Osteocyte (in vitro differentiated cells): ENCODE data around the gene COX7A2. TPM values are rescaled to one million over a fixed set of nuclear protein-coding genes. Genes with fewer than 3 reads are reported as not detected.

ENCODE experiments used
- DNase-seq: peaks from one replicate; pipeline ENCODE4 v3.0.0; 2021; ENCODE audit warnings: mixed read lengths; ENCODE audit not compliant: unreplicated experiment; ENCODE audit errors: extremely low spot score
- H3K27ac Mint-ChIP-seq: one replicate; pipeline ENCODE4 v1.8.0; 2021; ENCODE audit warnings: mild to moderate bottlenecking, mixed read lengths; ENCODE audit not compliant: unreplicated experiment
- H3K27me3 Mint-ChIP-seq: one replicate; pipeline ENCODE4 v1.8.0; 2021; ENCODE audit warnings: mixed read lengths; ENCODE audit not compliant: unreplicated experiment
- H3K36me3 Mint-ChIP-seq: one replicate; pipeline ENCODE4 v1.8.0; 2021; ENCODE audit warnings: mixed read lengths; ENCODE audit not compliant: unreplicated experiment
- H3K4me1 Mint-ChIP-seq: one replicate; pipeline ENCODE4 v1.8.0; 2021; ENCODE audit warnings: mixed read lengths; ENCODE audit not compliant: unreplicated experiment
- H3K4me3 Mint-ChIP-seq: one replicate; pipeline ENCODE4 v1.8.0; 2021; ENCODE audit warnings: mild to moderate bottlenecking, moderate library complexity, mixed read lengths; ENCODE audit not compliant: unreplicated experiment
- H3K9me3 Mint-ChIP-seq: one replicate; pipeline ENCODE4 v1.8.0; 2021; ENCODE audit warnings: mixed read lengths; ENCODE audit not compliant: unreplicated experiment
- CTCF ChIP-seq: fragments of 200-600 bp; sonication (generic); IDR thresholded peaks from 2 replicates; pipeline ENCODE4 v1.5.0; 2021; ENCODE audit warnings: antibody characterized with exemption, mild to moderate bottlenecking, moderate library complexity
- total RNA-seq: library from RNA; stranded (reverse); gene quantifications from 2 replicates; pipeline ENCODE4 v1.2.1, GENCODE V29; 2021

Gene COX7A2
- total RNA-seq, 1 donor from 2014 or later = 253 TPM

DNA sequence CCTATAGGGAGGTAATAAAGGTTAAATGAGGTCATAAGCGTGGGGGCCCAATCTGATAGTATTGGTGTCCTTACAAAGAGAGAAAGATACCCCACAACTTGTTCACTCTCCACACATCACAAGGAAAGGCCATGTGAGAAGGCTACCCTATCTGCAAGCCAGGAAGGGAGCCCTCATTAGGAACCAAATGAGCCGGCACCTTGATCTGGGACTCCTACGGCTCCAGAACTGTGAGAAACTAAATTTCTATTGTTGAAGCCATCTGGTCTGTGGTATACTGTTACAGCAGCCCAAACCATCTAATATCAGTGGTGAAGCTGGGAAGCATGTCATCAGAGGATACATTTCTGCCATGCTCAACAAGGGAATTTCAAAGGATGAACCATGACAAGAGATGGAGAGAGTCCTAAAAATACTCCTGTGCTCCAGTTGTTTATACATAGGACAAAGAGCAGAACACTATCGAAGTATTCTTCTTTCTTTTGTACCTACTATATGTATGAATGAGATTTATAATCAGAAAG is 10.4 kb downstream of the COX7A2 start:
- no peak overlapping the region for H3K27ac Mint-ChIP-seq
- H3K4me3 Mint-ChIP-seq = no peak overlapping the region
- peaks cover 14% of the 10 kb centered on the region for H3K36me3 Mint-ChIP-seq
- no peak for DNase-seq
- peaks cover 6% of the 10 kb centered on the region for H3K4me1 Mint-ChIP-seq
- no peaks in the 10 kb centered on the region for H3K27me3 Mint-ChIP-seq
- TF ChIP-seq CTCF = no peak
- H3K9me3 Mint-ChIP-seq = no peaks in the 10 kb centered on the region

- no peaks in the 10 kb centered on the region for H3K36me3 Mint-ChIP-seq
- no peaks in the 10 kb centered on the region for H3K9me3 Mint-ChIP-seq
- no peaks in the 10 kb centered on the region for H3K27me3 Mint-ChIP-seq
- no peak overlapping the region for H3K4me3 Mint-ChIP-seq
- H3K27ac Mint-ChIP-seq = no peak overlapping the region
- no peak for DNase-seq
- H3K4me1 Mint-ChIP-seq = peaks cover 6% of the 10 kb centered on the region
- TF ChIP-seq CTCF = peak; percentile 83
Measured at GRCh38 chr6:75230484-75231325, 12.9 kb downstream of the COX7A2 start.

DNA sequence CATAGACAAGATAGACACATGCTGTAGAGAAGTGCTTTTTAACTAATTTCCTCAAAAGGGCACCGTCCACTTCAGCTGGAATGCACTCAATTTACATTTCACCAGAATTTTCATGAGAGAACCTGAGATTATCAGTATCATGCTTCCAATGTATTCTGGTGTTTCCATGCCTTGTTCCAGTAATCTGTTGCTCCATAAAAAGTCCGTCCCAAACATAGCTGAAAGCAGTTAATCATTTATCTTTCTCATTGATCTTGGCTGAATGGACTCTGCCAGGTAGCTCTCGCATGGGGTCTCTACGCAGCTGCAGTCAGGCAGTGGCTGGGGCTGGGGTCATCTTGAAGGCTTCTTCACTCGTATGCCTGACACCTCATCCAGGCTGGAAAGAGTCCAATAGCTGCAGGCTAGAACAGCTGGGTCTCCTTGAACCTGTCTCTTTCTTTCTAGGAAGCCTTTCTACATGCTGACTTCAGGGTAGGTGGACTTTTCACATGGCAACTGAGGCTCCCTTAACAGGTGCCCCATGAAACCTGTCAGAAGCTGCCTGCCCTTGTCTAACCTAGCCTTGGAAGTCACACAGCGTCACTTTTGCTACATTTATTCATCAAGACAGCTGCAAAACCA is 19.2 kb downstream of the COX7A2 start:
- no peaks in the 10 kb centered on the region for H3K36me3 Mint-ChIP-seq
- no peaks in the 10 kb centered on the region for H3K4me1 Mint-ChIP-seq
- DNase-seq = no peak
- no peaks in the 10 kb centered on the region for H3K9me3 Mint-ChIP-seq
- H3K4me3 Mint-ChIP-seq = no peak overlapping the region
- no peak for TF ChIP-seq CTCF
- no peak overlapping the region for H3K27ac Mint-ChIP-seq
- peaks cover 2% of the 10 kb centered on the region for H3K27me3 Mint-ChIP-seq

GRCh38 chr6:75223428-75223827 is 20.2 kb downstream of the COX7A2 start:
- Mint-ChIP-seq H3K36me3 (no peaks in the 10 kb centered on the region), H3K27me3 (peaks cover 2% of the 10 kb centered on the region), H3K9me3 (no peaks in the 10 kb centered on the region), H3K27ac (no peak overlapping the region), H3K4me1 (no peaks in the 10 kb centered on the region), H3K4me3 (no peak overlapping the region)
- no peak for DNase-seq
- no peak for TF ChIP-seq CTCF

GRCh38 chr6:75222261-75222660 is 21.3 kb downstream of the COX7A2 start:
- H3K27ac Mint-ChIP-seq = no peak overlapping the region
- peaks cover 2% of the 10 kb centered on the region for H3K27me3 Mint-ChIP-seq
- no peak for TF ChIP-seq CTCF
- H3K9me3 Mint-ChIP-seq = no peaks in the 10 kb centered on the region
- no peaks in the 10 kb centered on the region for H3K36me3 Mint-ChIP-seq
- no peak overlapping the region for H3K4me3 Mint-ChIP-seq
- H3K4me1 Mint-ChIP-seq = peaks cover 4% of the 10 kb centered on the region
- no peak for DNase-seq
